8988T (cell line): ENCODE results near the gene ABHD4.
"Not testable (repeated sequence)": the region's sequence is repeated elsewhere in the genome, so short reads cannot be mapped to it uniquely, and the experiment has no call there.

Source experiments
- DNase-seq: peaks from one replicate; pipeline ENCODE4 v3.0.0; 2011

ABHD4 gene

DNA sequence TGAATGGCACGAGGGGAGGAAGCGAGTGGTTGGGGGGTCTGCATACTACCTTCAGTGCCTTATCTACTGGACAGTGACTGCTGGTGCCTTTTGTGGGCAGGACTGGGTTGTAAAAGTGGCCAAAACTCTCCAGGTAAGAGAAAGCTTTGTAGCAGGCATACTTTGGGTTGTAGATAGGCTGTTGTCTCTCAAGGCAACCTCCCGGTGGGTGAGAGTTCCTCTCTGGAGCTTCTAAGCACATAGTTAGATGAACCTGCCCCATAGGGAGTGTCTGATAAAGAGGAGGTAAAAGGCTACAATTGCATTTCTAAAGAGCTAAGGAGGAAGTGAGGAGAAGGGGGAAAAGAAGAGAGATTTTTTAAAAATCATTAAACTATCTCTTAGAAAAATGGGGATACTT is 4.9 kb upstream of the ABHD4 start:
- no peak for DNase-seq

- DNase-seq, result no peak
Observed at GRCh38 chr14:22593601-22594000, 4.5 kb upstream of the ABHD4 start.

- DNase-seq, result no peak
Observed at GRCh38 chr14:22594156-22594716, 3.9 kb upstream of the ABHD4 start.

DNA sequence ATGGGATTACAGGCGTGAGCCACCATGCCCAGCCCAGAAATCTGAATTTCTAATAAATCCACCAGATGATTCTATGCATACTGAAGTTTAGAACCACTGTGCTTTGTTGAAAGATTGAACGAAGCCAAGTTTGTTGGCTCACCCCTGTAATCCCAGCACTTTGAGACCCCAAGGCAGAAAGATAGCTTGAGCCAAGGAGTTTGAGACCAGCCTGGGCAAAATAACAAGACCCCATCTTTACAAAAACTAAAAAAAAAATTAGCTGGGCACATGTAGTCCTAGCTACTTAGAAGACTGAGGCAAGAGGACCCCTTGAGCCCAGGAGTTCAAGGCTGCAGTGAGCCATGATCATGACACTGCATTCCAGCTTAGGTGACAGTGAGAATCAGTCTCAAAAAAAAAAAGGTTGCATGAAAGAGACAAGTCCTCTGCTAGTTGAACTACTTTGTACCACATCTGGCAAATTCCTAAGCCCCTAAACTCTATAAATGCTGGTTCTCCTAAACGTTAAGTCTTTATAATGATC is 1.7 kb upstream of the ABHD4 start:
- DNase-seq, result no peak

DNA sequence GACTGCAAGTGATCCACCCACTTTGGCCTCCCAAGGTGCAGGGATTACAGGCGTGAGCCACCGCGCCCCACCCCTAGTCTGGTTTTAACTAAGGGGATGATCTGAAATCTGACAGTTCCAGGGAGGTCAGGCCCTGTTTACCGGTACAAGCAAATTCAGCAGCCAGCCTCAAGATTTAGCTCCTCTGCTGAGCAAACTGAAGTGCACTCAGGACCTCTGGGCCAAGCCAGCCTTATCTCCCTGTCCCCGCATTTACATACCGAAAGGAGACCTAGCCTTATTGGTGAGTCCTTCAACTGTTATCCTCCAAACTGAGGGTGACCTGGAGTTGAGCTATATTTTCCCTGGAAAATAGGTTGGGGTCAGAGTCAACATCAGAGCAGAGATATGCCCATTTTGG is 835 bp upstream of the ABHD4 start:
- no peak for DNase-seq

DNA sequence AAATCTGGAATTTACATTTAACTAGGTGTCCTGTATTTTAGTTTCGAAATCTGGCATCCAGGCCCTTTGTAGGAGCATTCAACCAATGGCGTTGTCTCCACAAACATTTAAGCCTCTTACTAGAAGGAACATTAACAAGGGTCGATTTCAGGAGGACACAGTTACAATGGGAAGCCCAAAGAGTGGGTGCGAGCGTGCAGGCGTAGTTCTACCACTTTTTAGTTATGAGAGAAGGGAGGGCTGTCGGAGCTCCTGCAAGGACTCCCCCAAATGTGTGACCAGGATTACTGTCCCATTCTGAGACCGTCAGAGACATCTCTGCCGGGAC is 365 bp upstream of the ABHD4 start:
- DNase-seq, result no peak

DNA sequence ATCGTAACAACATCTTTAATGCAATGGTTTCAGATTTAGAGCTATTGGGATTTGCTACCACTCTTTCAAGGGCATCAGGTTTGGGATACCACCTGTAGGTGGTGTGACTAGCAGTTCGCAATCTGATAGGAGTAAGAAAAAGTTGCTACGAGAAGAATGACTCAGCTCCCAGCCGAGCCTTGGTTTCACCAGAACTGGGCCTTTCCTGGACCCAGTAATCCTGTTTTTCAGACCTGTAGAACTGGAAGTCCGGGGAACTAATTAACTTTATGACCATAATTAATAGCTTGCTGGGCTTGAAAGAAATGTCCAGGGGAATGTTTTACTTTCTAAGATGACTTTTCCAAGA is 770 bp downstream of the ABHD4 start:
- DNase-seq, result peak; percentile 29

DNA sequence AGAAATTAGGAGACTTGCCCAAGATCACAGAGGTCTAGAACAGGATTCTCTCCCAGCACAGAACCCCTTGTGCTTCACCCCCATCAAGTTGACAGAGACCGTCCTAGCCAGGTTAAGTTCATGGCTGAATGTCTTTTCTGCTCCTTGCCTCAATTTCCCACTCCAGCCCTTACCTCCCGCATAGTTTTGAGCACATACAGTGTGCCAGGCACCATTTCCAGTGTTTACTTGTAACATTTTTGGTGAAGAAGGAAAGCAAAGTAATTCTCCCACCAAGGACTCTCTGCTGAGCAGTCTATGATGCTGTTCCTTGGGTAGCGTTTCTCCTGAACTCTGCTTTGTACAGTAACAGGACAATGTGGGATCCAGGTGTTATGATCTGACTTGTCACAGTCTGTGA is 1.2 kb downstream of the ABHD4 start:
- DNase-seq, result no peak

- DNase-seq, result no peak
Observed at GRCh38 chr14:22600027-22600426, 1.9 kb downstream of the ABHD4 start.

GRCh38 chr14:22601456-22601855 is 3.4 kb downstream of the ABHD4 start:
- no peak for DNase-seq

DNA sequence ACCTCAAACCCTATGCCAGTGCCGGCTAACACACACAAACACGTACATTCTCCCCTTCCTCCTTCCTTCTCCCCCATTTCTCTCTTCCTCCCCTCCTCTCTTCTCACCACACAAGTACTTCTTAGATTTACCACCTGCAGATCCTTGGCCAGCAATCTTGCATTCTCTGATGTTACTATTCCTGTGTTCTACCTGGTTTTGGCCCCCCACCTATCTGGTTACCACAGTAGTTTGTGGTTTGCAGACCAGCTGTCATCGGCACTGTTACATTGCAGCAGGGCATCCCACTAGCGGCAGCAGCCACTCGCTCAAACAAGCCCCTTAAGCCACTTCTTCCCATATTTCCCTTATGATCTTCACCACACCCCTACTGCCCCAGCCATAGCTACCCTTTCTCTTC is 3.9 kb downstream of the ABHD4 start:
- no peak for DNase-seq

- no peak for DNase-seq
Observed at GRCh38 chr14:22602862-22603261, 4.8 kb downstream of the ABHD4 start.

DNA sequence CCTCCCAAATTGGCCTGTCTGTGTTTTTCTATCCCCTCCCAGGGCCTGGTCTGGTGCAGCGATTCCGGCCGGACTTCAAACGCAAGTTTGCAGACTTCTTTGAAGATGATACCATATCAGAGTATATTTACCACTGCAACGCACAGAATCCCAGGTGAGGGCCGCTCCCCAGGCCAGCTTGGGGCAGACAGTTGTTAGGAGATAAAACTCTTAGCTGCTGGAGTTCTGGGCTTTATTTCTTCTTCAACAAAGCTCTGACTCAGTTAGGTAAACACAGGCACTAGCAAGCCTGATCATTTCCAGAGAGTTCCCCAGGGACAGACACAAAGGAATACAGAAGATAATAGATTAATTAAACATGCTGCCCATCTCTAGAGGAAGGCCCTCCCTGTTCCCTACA is 8.3 kb downstream of the ABHD4 start:
- DNase-seq, result no peak

- DNase-seq, result no peak
Observed at GRCh38 chr14:22607291-22607690, 9.2 kb downstream of the ABHD4 start.

DNA sequence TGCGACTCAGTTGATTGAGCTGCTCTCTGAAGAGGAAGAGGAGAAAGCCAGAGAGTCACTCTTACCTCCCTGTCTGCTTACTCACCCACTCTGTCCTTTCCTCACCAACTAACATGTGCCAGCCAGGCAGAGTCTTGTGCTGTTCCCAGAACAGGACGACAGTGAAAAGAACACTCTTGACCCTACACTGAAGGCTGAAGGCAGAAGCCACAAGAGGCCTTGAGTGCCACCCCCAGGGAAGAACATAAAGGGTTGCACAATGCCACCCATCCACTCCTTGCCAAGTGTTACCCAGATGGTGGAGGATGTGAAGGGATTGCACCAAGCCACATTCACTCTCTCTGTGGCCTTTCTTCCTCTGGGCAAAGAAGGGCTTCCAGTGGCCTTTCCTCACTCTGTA is 12.8 kb downstream of the ABHD4 start:
- DNase-seq, result no peak

DNA sequence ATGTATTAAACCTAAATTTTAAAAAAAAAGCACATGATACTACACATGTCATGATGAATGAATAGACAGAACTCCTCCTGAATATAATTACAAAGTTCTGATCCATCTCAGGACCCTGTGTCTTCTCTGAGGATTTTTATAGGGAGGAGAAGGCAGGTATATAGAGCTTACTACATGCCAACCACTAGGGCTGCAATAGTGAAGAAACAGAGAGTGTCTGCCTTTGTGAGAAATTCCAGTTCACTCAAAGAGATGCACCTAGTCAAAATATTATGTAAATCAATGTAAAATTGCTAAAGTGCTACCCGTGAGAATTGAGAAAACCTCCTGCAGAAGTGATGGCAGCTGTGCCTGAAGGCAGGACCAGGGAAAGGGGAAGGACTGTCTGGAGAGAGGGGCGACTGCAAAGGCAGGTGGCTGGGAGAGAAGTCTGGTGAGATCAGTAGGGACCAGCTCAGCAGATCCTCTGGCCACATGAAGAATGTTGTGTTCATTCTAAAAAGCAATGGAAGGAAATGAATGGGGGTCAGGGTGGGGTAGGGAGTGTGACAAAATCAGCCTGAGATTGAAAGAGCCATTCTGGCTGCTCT is 15.1 kb downstream of the ABHD4 start:
- DNase-seq, result no peak

GRCh38 chr14:22613736-22614239 is 15.7 kb downstream of the ABHD4 start:
- no peak for DNase-seq

DNA sequence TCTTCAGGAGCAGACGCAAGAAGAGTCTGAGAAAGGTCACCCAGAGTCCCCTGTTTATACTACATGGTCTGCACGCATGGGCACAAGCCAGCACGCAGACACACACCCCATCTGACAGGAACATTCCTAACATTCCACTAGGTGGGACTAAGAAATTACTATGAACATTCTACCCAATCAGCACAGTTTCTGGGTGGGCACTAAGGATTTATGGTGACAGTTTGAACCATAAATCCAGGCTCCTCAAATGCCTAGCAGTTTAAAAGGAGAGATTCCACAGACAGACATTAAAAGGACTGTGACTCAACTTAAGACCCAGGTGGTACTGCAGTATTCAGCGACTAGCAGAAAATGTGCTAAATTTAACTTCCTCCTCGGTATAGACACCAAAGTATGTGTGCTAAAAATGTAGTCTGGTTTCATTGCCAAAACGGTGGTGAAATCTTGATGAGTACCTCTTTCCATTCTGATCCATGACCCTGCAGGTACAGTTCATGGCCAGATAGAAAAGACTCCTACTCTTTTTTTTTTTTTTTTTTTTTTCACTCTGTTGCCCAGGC is 16.2 kb downstream of the ABHD4 start:
- peak; percentile 40 for DNase-seq

DNA sequence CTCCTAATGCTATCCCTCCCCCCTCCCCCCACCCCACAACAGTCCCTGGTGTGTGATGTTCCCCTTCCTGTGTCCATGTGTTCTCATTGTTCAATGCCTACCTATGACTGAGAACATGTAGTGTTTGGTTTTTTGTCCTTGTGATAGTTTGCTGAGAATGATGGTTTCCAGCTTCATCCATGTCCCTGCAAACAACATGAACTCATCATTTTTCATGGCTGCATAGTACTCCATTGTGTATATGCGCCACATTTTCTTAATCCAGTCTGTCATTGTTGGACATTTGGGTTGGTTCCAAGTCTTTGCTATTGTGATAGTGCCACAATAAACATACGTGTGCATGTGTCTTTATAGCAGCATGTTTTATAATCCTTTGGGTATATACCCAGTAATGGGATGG is 17.7 kb downstream of the ABHD4 start:
- not testable (repeated sequence) for DNase-seq

DNA sequence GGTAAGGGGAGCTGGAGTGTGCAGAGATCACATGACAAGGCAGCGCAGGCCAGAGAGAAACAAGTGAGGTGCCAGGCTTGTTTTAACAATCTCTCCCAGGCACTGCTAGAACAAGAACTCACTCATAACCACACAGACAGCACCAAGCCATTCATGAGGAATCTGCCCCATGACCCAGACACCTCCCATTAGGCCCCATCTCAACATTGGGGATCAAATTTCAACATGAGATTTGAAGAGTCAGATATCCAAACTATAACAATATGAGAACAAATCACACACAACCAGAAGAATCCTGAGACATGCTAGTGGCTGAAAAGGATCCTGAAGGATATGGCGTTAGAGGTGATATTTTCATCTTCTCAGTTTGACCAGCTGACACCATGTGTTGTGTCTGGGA is 24.2 kb downstream of the ABHD4 start:
- no peak for DNase-seq

DNA sequence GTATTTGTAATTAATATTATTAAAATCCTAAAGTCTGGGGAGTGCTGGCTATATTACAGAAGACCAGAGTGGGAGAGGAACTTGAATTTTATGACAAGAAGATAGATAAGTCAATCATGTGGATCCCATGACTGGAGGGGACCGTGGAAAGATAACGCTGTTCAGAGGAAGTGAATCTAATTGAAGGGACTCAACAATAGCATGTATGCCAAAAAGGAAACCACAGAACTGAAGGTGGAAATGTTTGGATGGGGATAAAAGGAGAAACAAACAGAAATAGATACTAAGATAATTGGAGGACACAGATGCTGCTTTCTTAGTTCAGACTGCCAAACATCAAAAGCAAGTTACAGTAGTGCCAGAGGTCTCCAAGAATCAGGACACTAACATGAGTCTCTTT is 24.9 kb downstream of the ABHD4 start:
- no peak for DNase-seq

GRCh38 chr14:22626590-22626989 is 28.5 kb downstream of the ABHD4 start:
- no peak for DNase-seq

GRCh38 chr14:22627506-22628263 is 29.6 kb downstream of the ABHD4 start:
- no peak for DNase-seq

- no peak for DNase-seq
Observed at GRCh38 chr14:22629361-22629760, 31.3 kb downstream of the ABHD4 start.
